OCI-LY7 (cell line): Measurements from ENCODE around the gene CFAP54. TPM values are rescaled to one million over a fixed set of nuclear protein-coding genes. Genes with fewer than 3 reads are reported as not detected.

Experiments
- BruUV-seq: library from RNA; stranded (reverse); fragments of 400-500 nt; replicated peaks from 2 replicates; lab custom pipeline; 2021; lab: Mats Ljungman, UMichigan
- CTCF ChIA-PET: fragments of 300-600 bp; sonication (Branson Sonifier 250); formaldehyde crosslinking; loops from one replicate; lab custom pipeline; 2022; ENCODE audit warnings: antibody characterized with exemption; ENCODE audit not compliant: unreplicated experiment; lab: Charles Lee
- POLR2A ChIA-PET: fragments of 300-600 bp; sonication (Branson Sonifier 250); formaldehyde crosslinking; loops from one replicate; lab custom pipeline; 2022; ENCODE audit warnings: antibody characterized with exemption; lab: Charles Lee
- DNase-seq: peaks from one replicate; pipeline ENCODE4 v3.0.0-alpha.2; 2015; ENCODE audit warnings: low spot score
- H2AFZ ChIP-seq: fragments of 200-600 bp; sonication (generic), shearing (Covaris generic); 2 replicates; pipeline ENCODE4 v1.6.1; 2014; ENCODE audit warnings: mild to moderate bottlenecking, antibody characterized with exemption, low read length, moderate library complexity
- H3K27ac ChIP-seq: fragments of 200-600 bp; sonication (generic); 2 replicates; pipeline ENCODE4 v1.5.1; 2014; ENCODE audit warnings: mixed run types, low read depth, mild to moderate bottlenecking, moderate library complexity, low read length, inconsistent platforms; ENCODE audit not compliant: poor library complexity, severe bottlenecking
- H3K36me3 ChIP-seq: fragments of 200-600 bp; sonication (generic); 2 replicates; pipeline ENCODE4 v1.6.1; 2014; ENCODE audit warnings: mild to moderate bottlenecking, antibody characterized with exemption, low read length, moderate library complexity, mixed read lengths; ENCODE audit not compliant: insufficient read depth
- H3K4me1 ChIP-seq: fragments of 200-600 bp; sonication (generic); 2 replicates; pipeline ENCODE4 v1.5.1; 2014; ENCODE audit warnings: mild to moderate bottlenecking, low read length; ENCODE audit not compliant: insufficient read depth, poor library complexity, severe bottlenecking
- H3K4me2 ChIP-seq: fragments of 200-600 bp; sonication (generic); 2 replicates; pipeline ENCODE4 v1.6.1; 2014; ENCODE audit warnings: mild to moderate bottlenecking, low read length
- H3K4me3 ChIP-seq: fragments of 200-600 bp; sonication (generic); 2 replicates; pipeline ENCODE4 v1.5.1; 2014; ENCODE audit warnings: mild to moderate bottlenecking, low read depth, low read length; ENCODE audit not compliant: poor library complexity, severe bottlenecking
- H3K79me2 ChIP-seq: fragments of 200-600 bp; sonication (generic); 2 replicates; pipeline ENCODE4 v1.6.1; 2016; ENCODE audit warnings: low read depth, mild to moderate bottlenecking, low read length, moderate library complexity, mixed read lengths; ENCODE audit not compliant: insufficient read depth
- H3K9me2 ChIP-seq: fragments of 200-600 bp; sonication (generic); 2 replicates; pipeline ENCODE4 v1.6.1; 2016; ENCODE audit warnings: mild to moderate bottlenecking, low read length, mixed read lengths; ENCODE audit not compliant: insufficient read depth
- H3K9me3 ChIP-seq: fragments of 200-600 bp; sonication (generic); 2 replicates; pipeline ENCODE4 v1.6.1; 2014; ENCODE audit warnings: mild to moderate bottlenecking, mixed run types, low read length, mixed read lengths
- H4K20me1 ChIP-seq: fragments of 200-600 bp; sonication (generic); 2 replicates; pipeline ENCODE4 v1.6.1; 2014; ENCODE audit warnings: mild to moderate bottlenecking, antibody characterized with exemption, low read length, moderate library complexity, mixed read lengths; ENCODE audit not compliant: insufficient read depth
- CTCF ChIP-seq: fragments of 200-600 bp; sonication (generic); conservative IDR thresholded peaks from 2 replicates; pipeline ENCODE4 v1.5.1; 2014; ENCODE audit warnings: mild to moderate bottlenecking, antibody characterized with exemption, low read length, moderate library complexity, mixed read lengths
- EZH2phosphoT487 ChIP-seq: fragments of 200-600 bp; sonication (generic); IDR thresholded peaks from 2 replicates; pipeline ENCODE4 v1.6.1; 2018; ENCODE audit warnings: low read depth, borderline replicate concordance, mild to moderate bottlenecking, mixed run types, antibody characterized with exemption, low read length, moderate library complexity, mixed read lengths
- intact Hi-C: fragments of 100-400 bp; cut with micrococcal nuclease; formaldehyde crosslinking; loops from one replicate; pipeline ENCODE4 v1.10.0; 2022; ENCODE audit not compliant: unreplicated experiment
- total RNA-seq, 2 experiments: library from RNA; depleted of rRNA in 1 of 2; stranded (reverse); fragments of >200 nt in 1 of 2; shearing (Covaris generic) in 1 of 2; gene quantifications; 2 replicates each; pipeline ENCODE4 v1.2.3, GENCODE V29; 2014 to 2022

The CFAP54 gene
- total RNA-seq, 2 experiments from 2014 or later = 0.53 TPM; not detected in 1

- Histone ChIP-seq H3K9me2 (no peaks in the 10 kb centered on the region), H4K20me1 (no peaks in the 10 kb centered on the region), H3K27ac (no peak overlapping the region), H2AFZ (no peak overlapping the region), H3K4me3 (no peak overlapping the region), H3K4me1 (no peaks in the 10 kb centered on the region), H3K79me2 (no peaks in the 10 kb centered on the region), H3K36me3 (no peaks in the 10 kb centered on the region), H3K9me3 (no peaks in the 10 kb centered on the region), H3K4me2 (no peak overlapping the region)
- TF ChIP-seq CTCF = no peak
- TF ChIP-seq EZH2phosphoT487 = no peak
- ChIA-PET POLR2A (interaction anchor here (0.6 kb wide), 1 partner anchor 17 kb away, joined by 3 read pairs; no protein-coding TSS in a partner anchor), CTCF (no interaction called here)
- DNase-seq = no peak
- no TSS peak for BruUV-seq
- intact Hi-C loops = no loop called here
Observed at GRCh38 chr12:96701856-96702255, 212.5 kb downstream of the CFAP54 start.

DNA sequence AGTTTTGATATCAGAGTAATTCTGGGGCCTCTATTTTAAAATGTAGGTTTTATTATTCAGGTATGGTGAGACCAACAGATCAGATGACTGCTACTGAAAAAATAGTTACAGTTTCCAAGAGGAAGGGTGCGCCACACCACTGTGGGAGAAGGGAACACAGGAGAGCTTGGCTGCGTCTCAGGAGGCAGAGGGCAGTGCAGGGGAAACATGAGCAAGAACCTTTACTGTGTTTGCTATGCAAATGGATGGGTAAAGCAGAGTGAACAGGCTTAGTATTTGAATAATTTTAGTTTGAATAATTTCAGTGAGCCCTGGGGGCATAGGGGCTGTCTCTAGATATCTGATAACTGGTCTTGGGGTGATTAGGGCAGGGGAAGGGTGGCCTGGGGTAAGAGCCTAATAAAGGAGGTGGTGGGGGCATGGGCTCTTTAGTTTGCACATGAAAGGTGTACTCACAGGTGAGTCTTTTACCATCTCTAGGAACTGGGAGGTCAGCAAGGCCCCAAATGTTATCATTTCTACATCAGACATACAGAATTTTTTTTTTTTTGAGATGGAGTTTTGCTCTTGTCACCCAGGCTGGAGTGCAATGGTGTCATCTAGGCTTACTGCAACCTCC, 220.9 kb downstream of the CFAP54 start:
- H3K9me2 ChIP-seq = no peaks in the 10 kb centered on the region
- TF ChIP-seq CTCF = no peak
- TF ChIP-seq EZH2phosphoT487 = no peak
- H2AFZ ChIP-seq = no peak overlapping the region
- H3K79me2 ChIP-seq = no peaks in the 10 kb centered on the region
- no peak for DNase-seq
- H3K9me3 ChIP-seq = no peaks in the 10 kb centered on the region
- no peak overlapping the region for H3K27ac ChIP-seq
- no peaks in the 10 kb centered on the region for H3K4me1 ChIP-seq
- intact Hi-C loops = no loop called here
- H3K4me3 ChIP-seq = no peak overlapping the region
- POLR2A ChIA-PET = interaction anchor here (1.1 kb wide), 1 partner anchor 13 kb away, joined by 3 read pairs; no protein-coding TSS in a partner anchor
- CTCF ChIA-PET = no interaction called here
- H3K36me3 ChIP-seq = no peaks in the 10 kb centered on the region
- no TSS peak for BruUV-seq
- H3K4me2 ChIP-seq = no peak overlapping the region
- no peaks in the 10 kb centered on the region for H4K20me1 ChIP-seq

- DNase-seq = no peak
- intact Hi-C loops = no loop called here
- Histone ChIP-seq H3K9me2 (no peaks in the 10 kb centered on the region), H2AFZ (no peak overlapping the region), H3K4me1 (no peaks in the 10 kb centered on the region), H4K20me1 (no peaks in the 10 kb centered on the region), H3K27ac (no peak overlapping the region), H3K4me2 (no peak overlapping the region), H3K4me3 (no peak overlapping the region), H3K9me3 (no peaks in the 10 kb centered on the region), H3K36me3 (no peaks in the 10 kb centered on the region), H3K79me2 (no peaks in the 10 kb centered on the region)
- POLR2A ChIA-PET = no interaction called here
- TF ChIP-seq EZH2phosphoT487 (no peak), CTCF (no peak)
- no TSS peak for BruUV-seq
- CTCF ChIA-PET = interaction anchor here (0.5 kb wide), 1 partner anchor 63 kb away, joined by 3 read pairs; no protein-coding TSS in a partner anchor
Observed at GRCh38 chr12:96711364-96711763, 222.0 kb downstream of the CFAP54 start.
